CD4-positive, alpha-beta T cell treated with Interleukin-2 at 100 ng/mL for 4 hours (primary cell): ENCODE data around the gene DPF3.

Experiments
- DNase-seq: peaks from one replicate; pipeline ENCODE4 v3.0.0-alpha.2; 2020; ENCODE audit warnings: low spot score

The DPF3 gene

DNA sequence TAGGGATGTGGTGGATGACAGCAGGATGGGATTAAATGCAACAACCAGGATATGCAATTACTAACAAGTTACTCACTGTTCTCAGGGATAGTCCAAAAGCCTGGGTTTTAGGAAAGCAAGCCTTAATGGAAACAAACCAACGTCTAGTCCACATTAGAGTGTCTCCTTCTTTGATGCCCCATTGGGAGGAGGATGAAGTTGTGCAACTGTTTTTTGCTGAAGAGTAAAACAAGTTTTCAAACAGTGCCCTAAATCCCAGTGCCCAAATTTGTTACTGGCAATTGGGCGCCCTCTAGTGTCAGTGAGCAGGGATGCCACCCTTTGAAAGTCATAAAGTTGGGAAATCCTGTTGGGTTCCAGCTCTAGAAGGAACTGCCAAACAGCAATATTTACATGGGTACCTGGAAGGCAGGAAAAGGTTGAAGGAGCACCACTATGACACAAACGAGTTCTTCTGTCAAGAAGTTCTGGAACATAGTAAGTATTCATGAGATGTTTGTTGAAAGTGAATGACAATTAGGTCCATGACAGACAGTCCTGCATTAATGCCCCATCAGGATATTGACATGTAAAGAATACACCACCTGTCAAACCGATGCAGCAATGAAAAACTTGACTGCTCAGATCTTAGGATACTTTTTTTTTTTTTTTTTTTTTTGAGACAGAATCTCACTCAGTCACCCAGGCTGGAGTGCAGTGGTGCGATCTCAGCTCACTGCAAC, 11.1 kb upstream of the DPF3 start:
- DNase-seq, result peak; percentile 76

DNA sequence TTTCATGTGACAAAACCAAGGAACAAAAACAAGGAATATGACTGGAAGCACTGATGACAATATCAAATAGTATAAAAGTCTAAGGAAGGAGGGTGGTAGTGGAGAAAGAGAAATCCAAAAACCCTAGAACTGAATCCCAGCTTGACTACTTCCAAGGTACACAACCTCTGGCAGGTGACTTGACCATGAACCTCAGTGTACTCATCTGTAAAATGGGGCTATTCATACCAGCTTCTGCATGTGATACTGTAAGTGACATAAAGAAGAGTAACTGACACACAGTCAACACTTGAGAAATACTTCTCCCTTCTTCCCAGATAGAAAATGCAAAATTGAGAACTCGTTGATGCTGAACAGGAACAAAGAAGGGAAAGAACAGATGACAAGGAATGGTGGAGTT, 10.3 kb upstream of the DPF3 start:
- no peak for DNase-seq

DNA sequence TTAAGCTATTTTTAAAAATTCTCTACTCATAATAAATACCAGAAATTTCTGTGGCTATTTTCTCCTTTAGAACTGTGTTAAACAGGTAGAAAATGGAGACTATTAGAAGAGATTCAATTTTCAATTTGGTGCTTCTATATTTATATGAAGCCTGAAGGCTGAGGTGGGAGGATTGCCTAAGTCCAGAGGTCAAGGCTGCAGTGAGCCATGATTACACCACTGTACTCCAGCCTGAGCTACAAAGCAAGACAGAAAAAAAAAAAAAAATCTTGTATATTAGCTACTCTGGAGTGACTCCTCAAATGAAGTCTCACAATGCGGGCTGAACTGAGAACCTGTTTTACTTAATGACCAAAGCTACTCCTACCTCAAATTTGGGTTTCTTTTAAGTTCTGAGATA, 9.8 kb upstream of the DPF3 start:
- no peak for DNase-seq

DNA sequence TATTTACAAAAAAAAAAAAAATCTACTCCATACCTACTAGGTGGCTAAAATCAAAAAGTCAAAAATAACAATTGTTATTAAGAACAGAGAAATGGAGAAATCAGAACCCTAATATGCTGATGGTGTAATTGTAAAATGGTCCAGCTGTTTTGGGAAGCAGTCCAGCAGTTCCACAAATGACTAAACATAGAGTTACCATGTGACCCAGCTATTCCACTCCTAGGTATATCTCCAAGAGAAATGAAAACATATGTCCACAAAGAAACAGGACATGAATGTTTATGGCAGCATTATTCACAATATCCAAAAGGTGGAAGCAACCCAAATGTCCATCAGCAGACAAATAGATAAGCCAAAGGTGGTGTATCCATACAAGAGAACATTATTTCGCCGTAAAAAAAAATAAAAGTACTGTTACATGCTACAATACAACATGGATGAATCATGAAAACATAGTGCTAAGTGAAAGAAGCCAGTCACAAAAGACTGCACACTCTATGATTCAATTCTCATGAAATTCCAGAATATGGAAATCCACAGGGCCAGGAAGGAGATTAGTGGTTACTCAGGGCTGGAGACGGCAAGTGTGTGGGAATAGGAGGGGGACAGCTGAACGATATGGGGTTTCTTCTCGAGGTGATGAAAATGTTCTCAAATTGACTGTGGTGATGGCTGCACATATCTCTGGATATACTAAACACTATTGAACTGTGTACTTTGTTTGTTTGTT, 9.1 kb upstream of the DPF3 start:
- DNase-seq, result no peak

DNA sequence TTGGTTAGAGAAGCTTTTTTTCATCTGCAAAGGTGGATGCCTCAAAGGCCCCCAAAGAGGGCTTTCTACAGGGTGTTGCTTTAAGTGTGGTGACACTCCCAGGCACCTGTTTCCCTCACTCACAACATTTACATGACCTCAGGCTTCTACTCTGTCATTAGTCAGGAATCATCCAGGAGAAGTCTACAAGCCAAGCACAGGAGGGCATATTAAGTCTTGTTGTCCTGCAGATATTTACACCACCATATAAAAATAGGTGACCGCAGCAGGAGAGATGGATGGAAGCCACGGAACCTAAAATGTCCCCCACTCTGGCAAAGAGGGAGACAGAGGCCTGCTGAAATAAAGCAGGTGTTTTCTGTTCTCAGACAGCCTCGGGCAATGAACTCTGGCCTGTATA, 7.5 kb upstream of the DPF3 start:
- no peak for DNase-seq

DNA sequence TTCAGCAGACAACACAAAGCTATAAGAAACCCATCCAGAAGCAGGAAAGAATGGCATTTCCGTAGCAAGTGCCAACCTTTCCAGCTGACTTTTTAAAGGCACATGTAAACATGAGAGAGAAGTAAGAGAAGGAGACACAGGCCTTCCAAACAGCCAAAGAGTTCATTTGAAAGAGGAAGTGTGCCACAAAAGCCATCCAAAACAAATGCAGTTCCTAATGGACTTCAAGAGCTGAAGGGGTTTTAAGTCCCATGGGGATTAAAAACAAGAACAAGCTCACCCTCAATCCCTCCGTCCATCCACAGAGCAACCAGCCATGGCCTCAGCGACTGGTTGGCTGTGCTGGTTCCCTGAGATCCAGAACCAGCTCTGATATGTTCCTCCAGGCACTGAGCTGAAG, 4.5 kb upstream of the DPF3 start:
- no peak for DNase-seq

DNA sequence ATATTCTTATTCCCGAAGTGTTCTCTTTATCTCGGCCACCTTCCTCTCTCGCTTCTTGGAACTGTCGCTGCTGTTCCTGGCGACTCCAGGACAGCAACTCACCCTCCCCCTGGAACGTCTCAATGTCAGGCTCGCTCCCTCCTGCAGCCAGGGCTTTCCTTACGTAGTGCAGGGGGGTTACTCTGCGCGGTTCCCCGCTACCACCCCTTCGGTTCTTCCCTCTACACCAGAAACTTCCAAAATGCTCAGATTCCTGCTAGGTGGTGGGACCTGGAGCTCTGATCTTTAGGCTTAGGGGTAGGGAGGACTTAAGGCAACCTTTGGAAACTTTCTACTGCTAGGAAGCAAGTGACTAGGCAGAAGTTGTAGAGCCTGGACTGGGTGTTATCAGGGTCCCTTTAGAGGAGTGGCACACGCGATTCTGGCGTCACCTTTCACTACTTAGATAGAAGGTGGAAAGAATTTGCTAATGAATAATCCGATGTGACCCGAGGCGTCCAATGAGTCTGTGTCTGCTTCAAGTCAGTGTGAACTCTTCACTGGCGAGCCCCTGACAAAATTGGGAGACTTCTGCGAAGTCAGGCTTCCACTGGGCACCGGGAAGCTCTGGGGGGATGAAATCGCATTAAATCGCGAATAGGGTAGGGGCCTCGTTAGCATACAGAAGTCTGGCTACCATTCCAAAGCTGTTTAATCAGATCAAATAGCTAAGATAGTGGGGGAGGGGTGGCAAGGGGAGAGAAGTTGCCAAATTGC, 900 bp upstream of the DPF3 start:
- DNase-seq, result no peak

DNA sequence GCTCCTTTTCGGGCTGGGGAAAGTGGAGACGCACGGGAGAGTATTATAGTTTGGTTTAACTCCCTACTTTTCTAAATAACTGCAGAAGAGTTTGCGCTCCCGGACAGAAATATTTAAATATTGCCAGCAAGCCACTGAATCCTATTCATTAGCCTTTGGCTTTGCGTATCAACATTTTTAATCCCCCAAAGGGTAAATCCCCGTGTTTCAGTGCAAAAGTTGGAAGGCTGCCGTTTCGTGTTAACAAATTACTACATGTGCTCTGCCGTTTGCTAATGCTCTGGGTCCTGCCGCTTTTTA, 372 bp upstream of the DPF3 start:
- no peak for DNase-seq

DNA sequence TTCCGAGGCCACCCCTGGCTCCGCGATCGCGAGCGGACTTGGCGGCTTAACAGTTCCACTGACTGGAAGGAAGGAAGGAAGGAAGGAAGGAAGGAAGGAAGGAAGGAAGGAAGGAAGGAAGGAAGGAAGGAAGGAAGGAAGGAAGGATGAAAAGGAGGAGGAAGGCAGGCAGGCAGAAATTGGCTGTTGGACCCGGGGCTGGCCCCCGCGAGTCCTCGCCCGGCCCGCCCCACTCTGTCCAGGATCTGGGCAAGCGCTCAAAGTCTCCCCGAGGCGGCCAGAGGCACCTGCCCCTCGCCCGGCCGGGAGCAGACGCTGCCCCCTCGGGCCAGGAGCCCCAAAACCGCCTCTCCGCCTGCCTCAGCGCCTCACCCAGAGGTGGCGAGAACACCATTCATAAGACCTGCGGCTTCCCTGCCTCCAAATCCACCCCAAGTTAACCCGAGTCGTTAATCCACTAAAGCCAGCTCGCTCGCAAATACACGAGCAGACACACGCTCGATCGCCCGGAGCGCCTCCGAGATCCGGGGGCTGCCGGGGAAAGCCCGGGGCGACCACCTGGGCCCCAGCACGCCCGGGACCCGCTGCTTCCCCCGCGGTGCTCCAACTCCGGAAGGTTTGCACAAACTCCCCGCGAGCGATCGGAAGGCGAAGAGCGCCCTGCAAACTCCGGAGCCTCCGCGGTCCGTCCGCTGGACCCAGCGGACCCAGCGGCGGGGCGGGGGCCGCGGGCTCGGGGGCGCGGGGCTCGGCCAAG, 844 bp downstream of the DPF3 start:
- no peak for DNase-seq

DNA sequence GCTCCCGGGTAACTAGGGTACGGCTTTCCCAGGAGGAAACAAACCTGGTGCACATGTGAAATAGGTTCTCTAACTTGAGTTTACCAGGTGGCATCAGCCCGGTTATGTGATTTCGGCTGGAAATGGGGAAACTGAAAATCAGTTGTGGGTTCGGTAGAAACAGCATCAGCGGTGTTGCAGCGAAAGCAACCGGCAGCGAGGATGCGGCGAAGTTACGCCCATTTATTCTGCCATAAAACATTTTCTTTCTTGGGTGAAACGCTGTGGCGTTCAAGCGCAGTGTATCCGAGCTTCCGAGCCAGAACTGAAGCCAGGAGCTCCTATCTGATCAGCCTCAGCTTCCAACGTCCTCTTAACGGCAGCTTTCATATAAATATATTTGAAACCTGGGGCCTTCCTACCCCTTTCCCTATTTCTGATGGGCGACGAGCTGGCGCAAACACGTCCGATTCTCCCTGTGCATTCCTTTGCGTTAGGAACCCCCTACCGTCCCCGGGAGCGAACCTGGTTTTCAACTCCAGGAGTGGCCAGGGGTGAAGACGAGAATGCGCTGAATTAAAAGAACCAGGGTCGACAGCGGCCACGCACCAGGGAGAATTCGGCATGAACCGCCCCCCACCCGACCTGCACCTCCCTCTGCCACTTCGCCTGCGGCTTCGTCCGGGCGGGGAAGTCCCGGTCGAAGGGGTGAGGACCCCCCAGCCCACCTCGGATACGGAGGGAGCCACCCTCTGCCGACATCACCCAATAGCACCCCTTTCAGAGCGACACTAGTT, 1.6 kb downstream of the DPF3 start:
- peak; percentile 20 for DNase-seq

DNA sequence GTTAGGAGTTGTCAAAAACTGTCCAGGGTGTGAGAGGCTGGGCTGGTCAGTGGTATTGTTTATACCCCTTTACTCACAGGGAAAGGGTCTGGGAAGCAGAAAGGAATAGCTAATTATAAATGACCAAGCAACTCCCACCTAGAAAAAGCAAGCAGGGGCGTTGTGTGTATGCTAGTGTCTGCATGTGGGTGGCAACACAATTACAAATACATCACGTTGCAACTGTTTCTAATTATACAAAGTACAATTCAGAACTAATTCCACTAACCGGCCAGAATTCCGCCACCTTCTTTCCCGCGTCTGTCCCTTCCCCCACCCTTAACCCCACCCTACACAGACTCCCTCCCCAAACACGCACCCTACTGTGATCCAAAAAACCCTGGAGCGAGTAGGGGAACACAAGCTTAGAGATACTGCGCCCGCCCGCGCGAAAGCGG, 2.2 kb downstream of the DPF3 start:
- no peak for DNase-seq

DNA sequence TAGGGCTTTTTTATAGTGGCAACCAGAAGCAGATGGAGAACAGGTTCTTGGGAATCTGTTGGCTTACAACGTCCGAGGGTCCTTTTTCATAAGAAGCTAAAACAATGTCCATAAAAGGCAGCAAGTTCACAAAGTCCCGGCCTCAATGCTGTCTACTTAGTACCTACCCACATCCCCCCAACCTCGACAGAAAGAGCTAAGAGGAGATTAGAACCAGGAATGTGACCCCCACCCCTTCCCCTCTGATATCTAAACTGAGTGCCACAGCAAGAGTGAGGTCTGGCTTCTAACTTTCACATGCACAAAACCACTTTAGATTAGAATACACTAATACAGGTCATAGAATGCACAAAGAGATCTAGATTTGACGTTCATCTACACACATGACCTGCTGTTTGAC, 4.5 kb downstream of the DPF3 start:
- DNase-seq, result no peak

DNA sequence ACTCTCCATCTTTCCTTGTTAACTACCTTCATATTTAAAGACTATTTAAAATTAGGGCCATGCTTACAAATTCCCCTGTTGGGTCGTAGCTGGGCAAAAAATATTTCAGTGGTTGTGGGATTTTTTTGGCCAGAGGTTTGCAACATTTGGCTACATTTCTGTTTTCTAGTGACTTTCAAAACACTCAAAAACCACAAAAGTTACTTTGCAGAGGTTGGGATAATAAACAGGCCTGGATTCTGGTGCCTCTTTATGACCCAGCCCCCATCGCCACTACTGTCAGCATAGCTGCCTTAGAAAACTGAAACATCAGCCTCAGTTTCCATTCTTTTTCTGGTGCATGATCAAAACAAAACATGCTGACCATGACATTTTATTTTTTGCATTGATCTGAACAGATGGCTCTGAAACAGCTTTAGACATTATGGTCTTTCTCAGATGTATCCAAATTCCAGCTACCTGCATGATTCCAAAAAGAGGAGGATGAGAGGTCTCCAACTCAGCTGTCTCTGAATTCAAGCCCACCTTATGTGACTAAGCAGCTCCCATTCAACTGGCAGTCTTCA, 5.2 kb downstream of the DPF3 start:
- no peak for DNase-seq

DNA sequence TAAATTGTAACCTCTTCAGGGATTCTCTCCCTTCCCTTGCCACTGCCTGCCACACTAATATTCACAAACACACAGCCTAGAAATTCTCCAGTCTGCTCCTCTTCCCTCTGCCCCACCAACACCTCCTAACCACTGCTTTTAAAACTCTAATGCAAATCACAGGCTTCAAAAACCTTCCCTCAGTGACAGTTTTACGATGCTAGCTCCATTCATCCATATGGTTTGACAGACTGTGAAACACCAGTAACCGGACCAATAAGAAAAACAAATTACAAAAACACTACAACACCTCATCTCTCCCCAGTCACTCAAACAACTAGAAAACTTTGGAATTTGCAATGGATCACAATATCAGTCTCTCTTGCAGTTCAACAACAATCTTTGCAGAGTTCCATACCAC, 5.7 kb downstream of the DPF3 start:
- DNase-seq, result no peak

DNA sequence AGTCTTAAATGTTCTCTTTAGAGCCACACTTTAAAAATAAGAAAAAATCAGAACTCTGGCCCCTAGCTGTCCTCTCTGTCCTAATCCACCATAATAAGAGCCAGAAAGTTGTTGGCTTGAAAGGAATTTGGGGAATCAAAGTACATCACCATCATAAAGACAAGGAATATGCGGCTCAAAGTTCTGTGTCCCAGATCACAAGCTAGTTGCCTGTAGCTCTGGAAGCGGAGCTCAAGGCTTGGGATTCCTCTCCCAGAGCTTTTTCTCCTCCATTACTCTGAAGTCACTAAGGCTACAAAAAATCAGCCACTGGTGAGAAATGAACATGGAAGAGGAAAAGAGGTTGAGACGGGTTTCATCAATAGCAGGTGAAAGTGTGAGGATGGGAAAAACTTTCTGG, 6.4 kb downstream of the DPF3 start:
- DNase-seq, result no peak

DNA sequence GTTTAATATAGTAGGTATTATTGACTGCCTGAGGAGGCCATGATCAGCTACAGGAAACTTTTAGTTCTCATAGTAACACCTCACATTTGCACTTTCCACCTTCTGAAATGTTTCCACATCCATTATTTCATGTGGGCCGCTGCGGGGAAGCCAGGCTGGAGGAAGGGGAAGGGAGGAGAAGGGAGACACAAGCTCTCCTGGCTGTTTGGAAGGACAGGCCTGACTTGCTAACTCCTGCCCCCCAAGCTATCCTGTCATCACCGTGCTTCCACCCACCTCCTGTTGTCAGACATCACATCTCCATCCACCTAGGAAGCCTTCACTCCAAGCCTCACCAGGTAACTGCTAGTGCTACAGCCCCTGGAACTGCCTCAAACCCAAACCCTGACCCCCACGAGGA, 9.5 kb downstream of the DPF3 start:
- no peak for DNase-seq

DNA sequence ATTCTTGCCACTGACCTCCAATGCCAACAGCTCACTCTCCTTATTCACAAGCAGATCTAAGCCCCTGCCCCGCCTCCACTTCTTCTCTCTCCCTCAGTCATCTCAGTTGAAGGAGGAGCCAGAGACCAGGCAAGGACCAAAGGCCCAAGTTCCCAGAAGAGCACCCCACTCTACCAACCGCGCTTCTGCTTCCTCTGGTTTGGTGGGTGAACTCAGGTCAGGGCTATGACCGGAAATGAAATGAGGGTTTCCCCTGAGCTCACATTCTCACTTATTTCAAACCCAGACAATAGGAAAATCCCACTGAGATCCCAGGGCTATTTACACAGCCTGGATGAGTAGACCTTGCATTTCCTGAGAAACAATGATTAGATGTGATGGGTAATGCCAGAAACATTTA, 9.9 kb downstream of the DPF3 start:
- DNase-seq, result no peak

DNA sequence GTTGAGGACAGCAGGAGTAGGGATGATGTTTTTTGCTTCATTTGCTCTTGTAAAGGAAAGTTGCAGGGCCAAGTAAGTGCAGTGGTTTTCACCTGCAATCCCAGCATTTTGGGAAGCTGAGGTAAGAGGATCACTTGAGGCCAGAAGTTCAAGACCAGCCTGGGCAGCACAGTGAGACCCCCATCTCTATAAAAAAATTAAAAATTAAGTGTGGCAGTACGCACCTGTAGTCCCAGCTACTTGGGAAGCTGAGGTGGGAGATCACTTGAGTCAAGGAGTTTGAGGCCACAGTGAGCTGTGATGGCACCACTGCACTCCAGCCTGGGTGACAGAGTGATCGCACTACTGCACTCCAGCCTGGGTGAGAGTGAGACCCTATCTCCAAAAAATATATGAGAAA, 10.8 kb downstream of the DPF3 start:
- no peak for DNase-seq

DNA sequence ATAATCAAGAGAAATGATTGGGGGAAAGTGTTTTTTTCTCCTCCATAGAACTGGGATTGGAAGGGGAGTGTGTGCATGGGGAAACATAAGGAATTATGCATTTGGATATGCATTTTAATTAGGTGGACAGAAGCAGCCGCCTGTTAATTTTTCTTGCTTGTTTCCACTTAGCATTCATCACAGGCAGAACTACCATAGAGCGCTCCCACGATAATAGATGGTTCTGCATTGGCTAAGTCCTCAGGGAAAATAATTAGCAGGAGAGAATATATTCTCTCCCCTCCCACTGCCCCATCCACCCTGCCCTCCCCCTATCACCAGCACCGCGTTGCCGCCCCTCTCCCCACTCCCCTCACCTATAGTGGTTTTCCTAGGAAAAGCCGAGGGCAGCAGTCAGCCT, 11.4 kb downstream of the DPF3 start:
- no peak for DNase-seq

DNA sequence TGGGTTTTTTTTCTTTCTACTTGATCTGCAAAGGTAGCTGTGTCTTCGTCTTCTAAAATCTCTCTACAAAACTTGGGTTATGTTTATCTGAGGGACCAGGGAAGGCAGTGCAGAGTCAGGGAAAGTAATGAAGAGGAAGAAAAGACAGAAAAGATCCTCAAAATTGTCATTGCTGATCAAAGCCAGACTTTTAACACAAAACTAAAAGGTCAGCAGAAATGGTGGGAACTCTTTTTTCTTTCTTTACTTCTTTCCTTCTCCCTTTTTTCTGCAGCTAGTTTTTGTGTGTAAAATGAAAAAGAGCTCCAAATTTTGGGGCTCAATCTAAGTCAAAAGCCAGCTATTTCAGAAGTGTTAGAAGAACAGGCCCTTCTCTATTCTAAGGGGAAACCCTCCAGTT, 11.9 kb downstream of the DPF3 start:
- no peak for DNase-seq

DNA sequence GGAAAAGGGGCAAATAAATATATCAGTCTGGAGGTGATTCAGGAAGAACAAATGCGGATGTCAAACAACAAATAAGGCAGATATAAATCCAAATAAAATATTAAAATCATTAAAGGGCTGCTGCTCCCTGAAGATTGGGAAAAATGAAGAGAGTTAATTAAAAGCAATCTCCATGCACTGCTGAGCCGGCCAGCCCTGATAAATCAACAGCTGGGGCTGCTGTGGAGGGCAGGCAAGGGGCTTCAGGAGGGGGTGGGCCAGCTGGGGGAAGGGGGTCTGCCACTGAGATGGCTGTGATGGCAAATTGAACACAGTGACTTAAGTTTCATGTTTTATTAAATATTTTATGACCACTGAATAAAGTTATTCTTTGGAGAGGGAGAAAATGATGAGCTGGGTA, 12.4 kb downstream of the DPF3 start:
- no peak for DNase-seq

DNA sequence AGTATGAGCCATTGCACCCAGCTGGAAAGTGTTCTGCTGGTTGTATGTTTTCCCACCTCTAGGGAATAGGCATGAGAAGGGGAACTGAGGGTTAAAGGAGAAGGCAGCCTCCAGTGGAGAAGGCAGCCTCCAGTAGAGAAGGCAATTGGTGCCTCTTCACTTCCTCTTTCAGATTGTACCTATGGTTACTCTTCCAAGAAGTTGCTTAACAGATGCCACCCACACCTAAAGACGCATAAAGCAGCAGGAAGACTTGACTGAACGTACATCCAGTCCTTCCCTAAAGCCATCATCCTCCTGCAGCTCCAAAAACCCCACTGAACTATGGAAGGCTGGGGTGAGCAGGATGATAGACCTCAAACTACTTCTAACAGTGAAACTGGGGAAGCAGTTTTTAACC, 13.1 kb downstream of the DPF3 start:
- DNase-seq, result no peak
